Panc1 (cell line): ENCODE measurements around the gene ZNF550. TPM values are rescaled to one million over a fixed set of nuclear protein-coding genes. Genes with fewer than 3 reads are reported as not detected.
"Not testable (repeated sequence)": the region's sequence is repeated elsewhere in the genome, so short reads cannot be mapped to it uniquely, and the experiment has no call there.

ENCODE experiments used
- ATAC-seq: fragments of 200-7000 bp; cut with Tn5 transposase; 2 replicates; pipeline ENCODE4 v1.9.1; 2020; ENCODE audit warnings: mild to moderate bottlenecking, moderate library complexity
- BruUV-seq: library from RNA; stranded (reverse); fragments of 400-500 nt; replicated peaks from 2 replicates; lab custom pipeline; 2021; lab: Mats Ljungman, UMichigan
- CTCF ChIA-PET: fragments of 300-600 bp; sonication (Branson Sonifier 250); formaldehyde crosslinking; loops from one replicate; lab custom pipeline; 2022; ENCODE audit warnings: antibody characterized with exemption; lab: Charles Lee
- POLR2A ChIA-PET: fragments of 300-600 bp; sonication (Branson Sonifier 250); formaldehyde crosslinking; loops from one replicate; lab custom pipeline; 2022; ENCODE audit warnings: antibody characterized with exemption; lab: Charles Lee
- DNase-seq: peaks from one replicate; pipeline ENCODE4 v3.0.0-alpha.2; 2010; ENCODE audit warnings: low read depth, low spot score
- H3K27ac ChIP-seq: 2 replicates; pipeline ENCODE4 v1.5.1; 2011; ENCODE audit warnings: mild to moderate bottlenecking, low read length, inconsistent platforms
- H3K27me3 ChIP-seq: fragments of 200-500 bp; sonication (Bioruptor generic); 2 replicates; pipeline ENCODE4 v1.6.0; 2014; ENCODE audit warnings: low read length, inconsistent platforms; ENCODE audit not compliant: control insufficient read depth, insufficient read depth
- H3K36me3 ChIP-seq: fragments of 200-500 bp; sonication (Bioruptor generic); 2 replicates; pipeline ENCODE4 v1.5.1; 2014; ENCODE audit warnings: inconsistent platforms, mild to moderate bottlenecking, low read length, moderate library complexity; ENCODE audit not compliant: control insufficient read depth, insufficient read depth
- H3K4me1 ChIP-seq: 2 replicates; pipeline ENCODE4 v1.5.1; 2011; ENCODE audit warnings: inconsistent platforms, mild to moderate bottlenecking, low read length, moderate library complexity; ENCODE audit not compliant: control insufficient read depth, insufficient read depth
- H3K4me3 ChIP-seq, 2 experiments: 2 replicates each; pipeline ENCODE4 v1.5.1; 2011 to 2012; ENCODE audit warnings: low read depth in 2 of 2, low read length in 2 of 2, mild to moderate bottlenecking in 2 of 2, inconsistent platforms in 1 of 2, moderate library complexity in 1 of 2
- H3K9me3 ChIP-seq: fragments of 200-500 bp; sonication (Bioruptor generic); 2 replicates; pipeline ENCODE4 v1.5.1; 2014; ENCODE audit warnings: low read depth, mild to moderate bottlenecking, inconsistent platforms, low read length, moderate library complexity; ENCODE audit not compliant: control insufficient read depth, insufficient read depth
- POLR2AphosphoS5 ChIP-seq: IDR thresholded peaks from 2 replicates; pipeline ENCODE4 v1.6.1; 2012; ENCODE audit warnings: mild to moderate bottlenecking, low read depth, low read length, moderate library complexity
- REST ChIP-seq, 2 experiments: IDR thresholded peaks; 2 replicates each; pipeline ENCODE4 v1.6.1; 2011 to 2012; ENCODE audit warnings: low read depth in 2 of 2, control low read depth in 1 of 2, low read length in 1 of 2, mild to moderate bottlenecking in 1 of 2, moderate library complexity in 1 of 2; ENCODE audit not compliant: insufficient read depth in 1 of 2
- SIN3A ChIP-seq: IDR thresholded peaks from 2 replicates; pipeline ENCODE4 v1.6.1; 2012; ENCODE audit warnings: low read depth, mild to moderate bottlenecking, low read length, moderate library complexity, borderline replicate concordance; ENCODE audit not compliant: insufficient read depth
- in situ Hi-C: cut with HindIII; loops from 2 replicates; pipeline ENCODE4 v1.10.0; 2016; ENCODE audit warnings: low sequenced_read_pairs, low pct_unique_long_range_greater_than_20kb
- intact Hi-C: fragments of 100-400 bp; cut with micrococcal nuclease; formaldehyde crosslinking; loops from one replicate; pipeline ENCODE4 v1.10.0; 2022; ENCODE audit not compliant: unreplicated experiment
- total RNA-seq: library from RNA; stranded (reverse); gene quantifications from one replicate; pipeline ENCODE4 v1.2.1, GENCODE V29; 2021; ENCODE audit not compliant: unreplicated experiment

The ZNF550 gene
- total RNA-seq, 1 experiment from 2014 or later = 15.1 TPM

GRCh38 chr19:57499680-57500395 lies 59.8 kb downstream of the ZNF550 start, which contains the start of gene ZNF773:
Gene ZNF773, plus strand, starts transcription at chr19:57499938. Its CDS starts 143 bp downstream, at chr19:57500081.
- BruUV-seq, H3K4me1 ChIP-seq, H3K27me3 ChIP-seq, H3K36me3 ChIP-seq, H3K9me3 ChIP-seq, in situ Hi-C loops, CTCF ChIA-PET, intact Hi-C loops: not testable (repeated sequence)
- ATAC-seq (peak; percentile 100), DNase-seq (peak; percentile 81)
- Histone ChIP-seq H3K27ac (peak within 1 kb of the TSS; percentile 57), H3K4me3 (peak within 1 kb of the TSS; percentile 61 to 69)
- peak; percentile 93 for TF ChIP-seq POLR2AphosphoS5
- 0 out of 2 replicates have a peak, but pooled peaks have one; percentile 67 for TF ChIP-seq SIN3A
- POLR2A ChIA-PET = interaction anchor here (0.6 kb wide), 1 partner anchor 241 kb away, joined by 6 read pairs; no protein-coding TSS in a partner anchor

GRCh38 chr19:57499332-57499679 lies 60.4 kb downstream of the ZNF550 start:
- ATAC-seq, POLR2A ChIA-PET, H3K27me3 ChIP-seq, DNase-seq, H3K9me3 ChIP-seq, BruUV-seq, CTCF ChIA-PET, H3K36me3 ChIP-seq, H3K4me1 ChIP-seq, H3K27ac ChIP-seq, intact Hi-C loops, in situ Hi-C loops: not testable (repeated sequence)
- H3K4me3 ChIP-seq = peak overlapping the region; percentile 61 to 69; a peak in 2 of 4 replicates

GRCh38 chr19:57488299-57488644 lies 71.4 kb downstream of the ZNF550 start:
- H3K4me1 ChIP-seq, H3K27ac ChIP-seq, H3K36me3 ChIP-seq, DNase-seq, H3K9me3 ChIP-seq, in situ Hi-C loops, CTCF ChIA-PET, intact Hi-C loops, H3K27me3 ChIP-seq, POLR2A ChIA-PET: not testable (repeated sequence)
- peak; percentile 13 for ATAC-seq
- peak overlapping the region; percentile 55 to 77 for H3K4me3 ChIP-seq
- TSS peak; percentile 70 for BruUV-seq

- DNase-seq = peak; percentile 76
- intact Hi-C loops, H3K4me1 ChIP-seq, H3K27me3 ChIP-seq, BruUV-seq, in situ Hi-C loops, H3K9me3 ChIP-seq, CTCF ChIA-PET, POLR2A ChIA-PET, H3K36me3 ChIP-seq: not testable (repeated sequence)
- ATAC-seq = peak; percentile 100
- peak within 1 kb of the TSS; percentile 77 to 88 for H3K4me3 ChIP-seq
- TF ChIP-seq POLR2AphosphoS5 (peak; percentile 59), REST (IDR thresholded peaks at IDR 0.05; ENCODE audit: insufficient read depth in 1 of 2, low read depth in 2 of 2, low read length in 1 of 2) (0 out of 4 replicates have a peak, but pooled peaks of 1 of the 2 experiments have one; percentile 9)
- H3K27ac ChIP-seq = peak within 1 kb of the TSS; percentile 62
Observed at GRCh38 chr19:57487477-57488298, 72.0 kb downstream of the ZNF550 start, which contains the start of gene ZNF419. Gene ZNF419, plus strand, starts transcription at chr19:57487750. Its CDS starts 201 bp downstream, at chr19:57487951.
